ENCODE measurements around the gene RUFY4. TPM values are rescaled to one million over a fixed set of nuclear protein-coding genes. Genes with fewer than 3 reads are reported as not detected.
A peak's percentile ranks its signal among the peaks of the same experiment; 100 is the strongest.

RUFY4 gene
- total RNA-seq, 1 experiment from 2014 or later = not detected

DNA sequence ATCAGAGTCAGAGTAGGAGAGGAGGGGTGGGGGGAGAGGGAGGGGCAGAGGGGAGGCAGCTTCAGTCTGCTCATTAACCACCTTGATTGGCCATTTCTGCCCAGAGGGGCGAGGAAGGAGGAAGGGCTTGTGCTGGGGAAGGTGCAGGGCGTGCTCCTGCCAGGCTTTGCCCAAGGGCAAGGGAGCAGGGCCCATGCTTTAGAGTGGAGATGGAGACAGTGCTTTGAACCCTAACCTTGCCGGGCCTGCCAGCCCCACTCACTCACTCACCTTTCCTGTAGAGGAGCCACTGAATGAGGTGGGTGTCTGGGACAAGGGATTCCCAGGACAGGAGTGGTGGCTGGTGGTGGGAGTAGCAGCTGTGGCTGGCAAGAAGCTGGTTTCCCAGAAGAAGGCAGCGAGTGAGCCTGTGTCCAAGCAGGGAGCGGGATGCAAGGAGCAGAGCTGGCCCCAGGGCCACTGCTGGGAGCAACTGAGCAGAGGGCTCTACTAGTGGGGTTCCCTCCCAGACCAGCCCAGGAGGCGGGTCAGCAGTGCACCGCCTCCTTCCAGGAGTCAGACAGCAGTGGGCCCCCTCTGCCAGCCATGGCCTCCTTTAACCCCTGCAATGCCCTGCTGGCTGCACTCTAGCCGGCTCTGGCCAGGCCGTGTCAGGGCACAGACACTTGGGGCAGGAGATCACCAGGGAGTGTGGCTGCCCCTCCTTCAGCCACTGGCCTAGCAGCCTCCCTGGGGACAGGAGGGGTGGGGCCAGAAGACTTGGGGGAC lies 3.6 kb upstream of the RUFY4 start:
- no peak overlapping the region for H3K27ac ChIP-seq
- H3K27me3 ChIP-seq = no peaks in the 10 kb centered on the region
- no peaks in the 10 kb centered on the region for H3K9me3 ChIP-seq (replicated peaks)
- H3K36me3 ChIP-seq = no peaks in the 10 kb centered on the region
- DNase-seq = no peak
- no peaks in the 10 kb centered on the region for H3K4me1 ChIP-seq
- no peak overlapping the region for H3K4me3 ChIP-seq

DNA sequence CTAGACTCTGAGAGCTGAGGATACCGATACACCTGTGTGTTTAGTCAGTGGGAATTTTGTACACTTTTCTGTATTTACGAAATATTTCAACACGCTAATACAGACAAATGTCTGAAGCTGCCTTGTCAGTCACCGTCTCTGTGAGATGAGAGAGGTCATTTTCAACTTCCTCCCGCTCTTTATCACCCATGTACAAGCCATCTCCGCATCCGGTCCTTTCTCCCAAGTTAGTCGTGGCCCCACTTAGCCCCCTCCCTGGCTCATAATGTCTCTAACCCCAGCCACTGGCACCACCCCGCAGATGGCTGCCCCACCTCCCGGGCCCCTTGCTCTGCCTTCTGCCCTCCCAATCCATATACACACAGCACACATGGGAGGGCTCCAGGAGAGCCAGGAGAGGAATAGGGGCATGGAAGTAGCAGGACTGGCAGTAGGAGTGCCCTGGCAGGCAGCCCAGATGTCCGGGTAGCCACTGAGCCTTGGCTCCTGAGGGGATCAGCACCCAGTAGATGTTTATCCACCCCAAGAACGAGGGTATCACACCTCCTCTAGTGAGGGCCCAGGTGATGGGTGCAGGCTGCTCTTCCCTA lies 2.0 kb upstream of the RUFY4 start:
- 0 out of 2 replicates have a peak, but pooled peaks cover 8% of the 10 kb centered on the region for H3K27me3 ChIP-seq
- no peak for DNase-seq
- no peak overlapping the region for H3K4me3 ChIP-seq
- H3K27ac ChIP-seq = no peak overlapping the region
- no peaks in the 10 kb centered on the region for H3K9me3 ChIP-seq (replicated peaks)
- no peaks in the 10 kb centered on the region for H3K4me1 ChIP-seq
- H3K36me3 ChIP-seq = no peaks in the 10 kb centered on the region

DNA sequence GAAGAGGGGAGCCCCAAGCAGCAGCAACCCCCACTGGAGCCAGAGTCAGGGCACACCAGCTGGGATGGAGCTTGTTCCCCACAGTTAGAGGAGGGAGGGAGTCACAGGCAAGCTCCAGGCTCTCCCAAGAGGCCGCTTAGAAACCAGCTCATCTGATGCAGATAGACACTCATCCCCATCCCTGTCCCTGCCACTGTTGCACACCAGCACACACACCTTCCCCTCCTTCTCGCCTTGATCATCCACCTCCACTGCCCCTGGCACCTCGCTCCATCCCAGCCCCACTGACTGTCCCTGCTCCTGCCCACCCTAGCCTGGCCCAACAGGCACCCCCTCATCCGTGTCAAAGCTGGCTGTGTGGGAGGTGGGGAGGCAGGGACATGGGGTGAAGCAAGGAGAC lies 1.5 kb upstream of the RUFY4 start:
- no peaks in the 10 kb centered on the region for H3K36me3 ChIP-seq
- no peak overlapping the region for H3K4me3 ChIP-seq
- H3K9me3 ChIP-seq (replicated peaks) = no peaks in the 10 kb centered on the region
- H3K27ac ChIP-seq = no peak overlapping the region
- no peak for DNase-seq
- no peaks in the 10 kb centered on the region for H3K4me1 ChIP-seq
- H3K27me3 ChIP-seq = peaks cover 11% of the 10 kb centered on the region; the same call in 1 of the 2 replicates

DNA sequence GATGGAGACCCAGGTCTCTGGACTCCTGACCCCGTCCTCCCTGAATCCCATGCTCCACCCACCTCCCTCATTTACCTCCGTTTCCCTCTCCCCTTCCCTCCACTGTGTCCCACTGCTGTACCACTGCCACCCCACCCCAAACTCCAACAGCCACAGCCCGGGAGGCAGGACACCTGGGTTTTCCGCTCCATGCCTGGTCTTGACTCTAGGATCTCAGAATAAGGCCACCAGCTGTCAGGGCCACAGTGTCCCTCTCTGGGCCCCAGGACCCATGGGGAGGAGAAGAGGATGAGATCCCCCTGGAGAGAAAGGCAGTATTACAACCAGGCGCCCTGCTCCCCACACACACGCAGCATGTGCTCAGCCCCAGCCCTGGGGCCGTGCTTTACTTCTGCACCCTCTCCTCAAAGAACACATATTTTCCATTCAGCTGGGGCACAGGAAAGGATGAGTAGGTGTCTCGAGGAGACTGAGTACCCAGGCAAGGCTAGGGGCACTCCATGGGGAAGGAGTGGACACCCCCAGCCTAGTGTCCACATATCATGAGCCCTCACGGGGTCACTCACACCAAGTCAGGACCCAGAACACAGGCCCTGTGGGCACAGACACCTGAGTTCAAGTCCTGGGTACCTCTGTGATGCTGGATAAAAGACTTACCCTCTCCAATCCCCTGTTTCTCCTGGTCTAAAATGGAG lies 700 bp downstream of the RUFY4 start:
- no peak for DNase-seq
- no peak overlapping the region for H3K4me3 ChIP-seq
- no peaks in the 10 kb centered on the region for H3K9me3 ChIP-seq (replicated peaks)
- H3K4me1 ChIP-seq = no peaks in the 10 kb centered on the region
- H3K27ac ChIP-seq = no peak overlapping the region
- H3K27me3 ChIP-seq = peaks cover 13% of the 10 kb centered on the region; the same call in 1 of the 2 replicates
- H3K36me3 ChIP-seq = no peaks in the 10 kb centered on the region

DNA sequence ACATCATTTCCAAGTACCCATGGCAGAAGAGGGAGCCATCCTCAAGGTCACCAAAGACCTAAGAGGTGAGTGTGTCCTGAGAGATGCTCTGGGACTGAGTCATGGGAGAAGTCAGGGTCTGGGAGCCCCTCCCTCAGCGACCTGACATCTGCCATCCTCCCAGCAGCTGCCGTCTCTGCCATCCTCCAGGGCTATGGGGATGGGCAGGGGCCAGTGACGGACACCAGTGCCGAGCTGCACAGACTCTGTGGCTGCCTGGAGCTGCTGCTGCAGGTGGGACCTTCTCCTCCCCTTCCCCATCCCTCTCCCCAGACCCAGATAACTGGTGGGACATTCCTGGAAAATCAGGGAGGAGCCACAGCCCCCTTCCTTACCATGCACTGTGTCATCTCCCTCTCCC lies 1.5 kb downstream of the RUFY4 start:
- Histone ChIP-seq H3K4me3 (no peak overlapping the region), H3K9me3 (replicated peaks) (no peaks in the 10 kb centered on the region), H3K27me3 (peaks cover 13% of the 10 kb centered on the region; the same call in 1 of the 2 replicates), H3K36me3 (no peaks in the 10 kb centered on the region), H3K27ac (no peak overlapping the region), H3K4me1 (no peaks in the 10 kb centered on the region)
- DNase-seq = no peak

DNA sequence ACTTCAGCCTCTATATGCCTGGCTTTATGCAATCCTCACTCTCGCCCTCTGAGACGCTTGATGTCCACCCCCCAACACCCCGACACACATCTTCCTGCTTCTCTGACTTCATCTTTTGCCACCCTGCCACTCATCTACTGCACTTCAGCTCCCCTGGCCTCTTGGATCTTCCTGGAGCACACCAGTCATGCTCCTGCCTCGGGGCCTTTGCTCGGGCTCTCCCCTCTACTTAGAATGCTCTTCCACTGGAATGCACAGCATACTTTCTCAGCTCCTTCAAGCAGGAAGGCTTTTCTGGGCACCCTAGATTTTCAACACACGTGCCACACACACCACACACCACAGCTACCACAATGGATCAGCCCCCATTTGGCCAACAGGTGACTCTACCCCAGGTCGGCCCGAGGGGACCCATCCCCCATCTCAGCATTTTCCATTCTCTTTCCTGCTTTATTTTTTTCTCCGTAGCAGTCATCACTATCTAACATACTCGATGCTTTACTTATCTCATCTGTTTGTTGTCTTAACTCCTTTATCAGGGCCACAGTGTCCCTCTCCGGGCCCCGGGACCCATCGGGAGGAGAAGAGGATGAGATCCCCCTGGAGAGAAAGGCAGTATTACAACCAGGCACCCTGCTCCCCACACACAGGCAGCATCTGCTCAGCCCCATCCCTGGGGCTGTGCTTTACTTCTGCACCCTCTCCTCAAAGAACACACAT lies 2.3 kb downstream of the RUFY4 start:
- Histone ChIP-seq H3K4me1 (no peaks in the 10 kb centered on the region), H3K27me3 (peaks cover 13% of the 10 kb centered on the region; the same call in 1 of the 2 replicates), H3K27ac (no peak overlapping the region), H3K4me3 (no peak overlapping the region), H3K36me3 (no peaks in the 10 kb centered on the region), H3K9me3 (replicated peaks) (no peaks in the 10 kb centered on the region)
- no peak for DNase-seq

DNA sequence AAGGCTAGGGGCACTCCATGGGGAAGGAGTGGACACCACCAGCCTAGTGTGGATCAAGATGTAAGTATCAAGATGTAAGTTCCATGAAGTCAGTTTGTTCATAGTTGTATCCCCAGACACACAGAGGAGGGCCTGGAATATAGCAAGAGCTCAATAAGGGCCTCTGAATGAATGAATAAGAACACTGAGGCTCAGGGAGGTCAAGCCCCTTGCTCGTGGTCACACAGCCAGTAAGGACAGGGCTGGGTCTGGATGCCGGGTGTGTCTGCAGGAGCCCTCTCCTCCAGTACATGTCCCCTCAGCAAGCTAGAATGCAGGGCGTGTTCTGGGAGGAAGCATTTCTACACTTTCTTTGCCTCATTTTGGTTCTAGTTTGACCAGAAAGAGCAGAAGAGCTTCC lies 2.9 kb downstream of the RUFY4 start:
- no peak overlapping the region for H3K4me3 ChIP-seq
- H3K27me3 ChIP-seq = peaks cover 13% of the 10 kb centered on the region; the same call in 1 of the 2 replicates
- H3K4me1 ChIP-seq = no peaks in the 10 kb centered on the region
- H3K27ac ChIP-seq = no peak overlapping the region
- H3K9me3 ChIP-seq (replicated peaks) = no peaks in the 10 kb centered on the region
- H3K36me3 ChIP-seq = no peaks in the 10 kb centered on the region
- DNase-seq = no peak

DNA sequence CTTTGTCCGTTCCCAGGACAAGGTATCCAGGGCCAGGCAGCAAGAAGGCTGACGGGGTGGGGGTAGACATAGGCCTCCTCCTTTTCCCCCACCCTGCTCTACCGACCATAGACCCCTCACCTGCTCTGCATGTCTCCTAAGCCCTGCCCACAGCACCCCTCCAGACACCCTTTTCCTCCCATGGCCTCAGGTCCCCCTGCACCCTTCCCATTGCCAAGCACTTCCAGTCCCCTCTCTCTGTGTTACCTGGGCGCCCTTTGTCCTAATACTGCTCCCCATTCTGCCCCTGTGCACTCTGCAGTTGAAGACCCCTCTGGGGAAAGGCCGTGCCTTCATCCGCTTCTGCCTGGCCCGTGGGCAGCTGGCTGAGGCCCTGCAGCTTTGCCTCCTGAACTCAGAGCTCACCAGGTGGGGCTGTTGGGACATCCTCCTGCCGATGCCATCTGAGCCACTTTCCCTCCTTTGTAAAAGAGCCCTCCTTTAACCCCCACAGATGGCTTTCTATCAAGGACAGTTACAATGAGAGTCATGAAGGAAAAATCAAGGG lies 3.5 kb downstream of the RUFY4 start:
- Histone ChIP-seq H3K27me3 (peaks cover 13% of the 10 kb centered on the region; the same call in 1 of the 2 replicates), H3K36me3 (no peaks in the 10 kb centered on the region), H3K27ac (no peak overlapping the region), H3K4me1 (no peaks in the 10 kb centered on the region), H3K4me3 (no peak overlapping the region), H3K9me3 (replicated peaks) (no peaks in the 10 kb centered on the region)
- no peak for DNase-seq

DNA sequence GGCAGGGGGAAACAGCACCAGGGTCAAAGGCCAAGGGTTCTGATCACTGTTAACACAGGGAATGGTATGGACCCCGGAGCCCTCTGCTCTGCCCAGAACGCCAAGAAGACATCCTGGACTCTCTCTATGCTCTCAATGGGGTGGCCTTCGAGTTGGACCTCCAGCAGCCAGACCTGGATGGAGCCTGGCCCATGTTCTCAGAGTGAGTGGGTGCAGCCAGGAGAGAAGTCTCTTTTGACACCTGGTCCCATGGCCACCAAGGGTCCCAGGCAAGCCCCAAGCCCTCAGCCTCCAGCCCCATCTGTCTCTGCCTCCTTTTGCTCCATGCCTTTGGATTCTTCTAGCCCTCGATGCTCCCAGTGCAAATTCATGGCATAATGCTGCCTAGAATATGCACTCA lies 4.1 kb downstream of the RUFY4 start:
- H3K27ac ChIP-seq = no peak overlapping the region
- H3K4me1 ChIP-seq = no peaks in the 10 kb centered on the region
- no peak overlapping the region for H3K4me3 ChIP-seq
- H3K9me3 ChIP-seq (replicated peaks) = no peaks in the 10 kb centered on the region
- no peaks in the 10 kb centered on the region for H3K36me3 ChIP-seq
- DNase-seq = no peak
- peaks cover 13% of the 10 kb centered on the region; the same call in 1 of the 2 replicates for H3K27me3 ChIP-seq

DNA sequence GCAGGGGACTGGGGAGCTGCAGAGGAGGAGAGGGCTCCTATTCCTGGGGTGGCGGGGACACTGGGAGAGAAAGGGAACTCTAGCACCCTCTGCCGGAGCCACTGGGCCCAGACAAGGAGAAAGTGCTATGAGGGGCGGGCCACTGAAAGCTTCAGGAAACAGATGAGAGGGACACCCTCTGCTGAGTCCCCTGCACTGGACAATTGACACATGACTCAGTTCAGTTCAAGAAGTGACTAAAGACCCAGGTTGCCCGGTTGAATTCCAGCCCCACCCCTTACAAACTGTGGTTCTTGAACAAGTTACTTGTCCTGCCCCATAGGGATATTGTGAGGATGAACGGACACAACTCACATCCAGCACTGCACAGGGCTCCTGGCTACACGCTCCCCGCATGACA lies 5.0 kb downstream of the RUFY4 start:
- no peaks in the 10 kb centered on the region for H3K36me3 ChIP-seq
- H3K4me3 ChIP-seq = no peak overlapping the region
- no peaks in the 10 kb centered on the region for H3K4me1 ChIP-seq
- no peaks in the 10 kb centered on the region for H3K9me3 ChIP-seq (replicated peaks)
- H3K27ac ChIP-seq = no peak overlapping the region
- DNase-seq = peak in 1 of 2 experiments; percentile 25
- H3K27me3 ChIP-seq = peaks cover 13% of the 10 kb centered on the region; the same call in 1 of the 2 replicates

DNA sequence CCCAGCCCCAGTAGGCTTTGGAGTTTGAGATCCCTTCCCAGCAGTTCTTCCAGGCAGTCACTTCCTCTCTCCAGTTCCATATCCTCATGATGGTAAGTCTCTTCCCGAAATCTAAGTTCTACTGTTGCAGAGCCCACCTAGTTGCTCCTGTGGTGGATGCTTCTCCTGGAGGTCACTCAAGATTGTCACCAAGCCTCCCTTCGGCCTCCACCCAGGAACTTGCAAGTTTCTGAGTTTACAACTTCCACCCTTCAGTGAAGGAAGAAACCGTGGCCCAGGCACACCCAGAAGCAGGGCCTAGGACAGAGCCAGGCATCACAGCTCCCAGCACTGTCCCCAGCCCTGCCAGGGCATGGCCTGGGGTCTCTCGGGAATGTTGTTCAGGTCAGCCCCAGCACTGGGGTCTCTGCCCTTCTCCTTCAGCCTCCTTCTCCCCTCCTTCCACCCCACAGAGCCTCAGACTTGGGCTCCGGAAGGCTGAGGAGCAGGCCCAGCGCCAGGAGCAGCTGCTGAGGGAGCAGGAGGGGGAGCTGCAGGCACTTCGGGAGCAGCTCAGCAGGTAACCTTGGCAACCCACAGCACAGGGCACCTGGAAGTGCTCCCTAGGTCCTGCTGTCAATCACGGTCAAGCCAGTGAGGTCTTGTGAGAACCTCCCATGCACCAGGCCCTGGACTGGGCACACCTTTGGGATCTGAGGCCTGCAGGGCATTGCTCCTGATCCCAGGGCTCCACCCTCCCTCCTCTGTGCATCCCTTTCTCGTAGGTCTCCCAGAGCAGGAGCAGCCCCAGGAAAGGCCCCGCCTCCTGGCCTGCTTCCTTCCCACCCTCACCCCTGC lies 7.1 kb downstream of the RUFY4 start:
- Histone ChIP-seq H3K4me1 (no peaks in the 10 kb centered on the region), H3K36me3 (no peaks in the 10 kb centered on the region), H3K9me3 (replicated peaks) (no peaks in the 10 kb centered on the region)

DNA sequence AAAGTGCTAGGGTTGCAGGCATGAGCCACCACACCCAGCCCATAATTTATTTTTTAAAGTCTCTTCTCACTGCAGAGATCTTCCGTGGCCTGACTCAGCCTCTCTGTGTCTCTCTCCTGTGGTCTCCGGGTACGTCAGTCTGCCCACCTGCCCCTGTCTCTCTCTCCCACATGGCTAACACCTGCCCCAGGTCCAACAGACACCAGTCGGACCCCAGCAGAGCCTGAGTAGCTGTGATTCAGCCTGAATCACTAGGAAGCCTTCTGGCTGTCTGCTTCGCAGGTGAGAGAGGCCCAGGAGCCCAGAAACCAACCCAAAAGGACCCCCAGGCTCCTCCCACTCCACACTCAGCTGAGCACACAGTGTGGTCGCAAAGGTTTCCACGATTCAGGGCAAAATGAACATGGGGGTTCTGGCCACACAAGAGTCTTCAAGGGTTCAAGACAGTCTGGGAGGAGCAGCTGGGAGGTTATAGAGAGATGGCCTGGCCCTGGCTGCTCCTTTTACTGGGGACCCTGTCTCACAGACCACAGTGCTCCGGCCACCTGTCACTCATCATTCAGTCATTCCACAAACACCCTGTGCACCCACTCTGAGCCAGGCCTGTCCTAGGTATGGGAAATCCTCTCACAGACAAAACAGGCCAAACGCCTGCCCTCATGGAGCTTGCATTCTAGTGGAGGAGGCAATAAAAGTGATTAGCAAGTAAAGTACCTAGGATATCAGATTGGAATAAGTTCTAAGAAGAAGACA lies 8.6 kb downstream of the RUFY4 start:
- no peak overlapping the region for H3K27ac ChIP-seq
- H3K4me1 ChIP-seq = no peaks in the 10 kb centered on the region
- H3K4me3 ChIP-seq = no peak overlapping the region
- no peak for DNase-seq
- H3K9me3 ChIP-seq (replicated peaks) = no peaks in the 10 kb centered on the region
- H3K36me3 ChIP-seq = no peaks in the 10 kb centered on the region
- peaks cover 1% of the 10 kb centered on the region; the same call in 1 of the 2 replicates for H3K27me3 ChIP-seq

More for the DNA sequence above, 7.1 kb downstream of the RUFY4 start:
- no peak for DNase-seq
- H3K4me3 ChIP-seq = no peak overlapping the region
- no peak overlapping the region for H3K27ac ChIP-seq
- peaks cover 10% of the 10 kb centered on the region; the same call in 1 of the 2 replicates for H3K27me3 ChIP-seq
